Stimulated activated CD4-positive, alpha-beta T cell treated with anti-CD3 and anti-CD28 coated beads, Interleukin-12 subunit alpha, Interleukin-12 subunit beta, amount 100 ng/mL, for 48 hours (primary cell): ENCODE measurements around the gene LRRC26.

Experiments used
- DNase-seq, 3 donors: peaks; one replicate each; pipeline ENCODE4 v3.0.0-alpha.2; 2020; ENCODE audit warnings: low read depth in 2 of 3, low spot score in 1 of 3

Gene LRRC26

GRCh38 chr9:137156567-137157375 lies 13.1 kb downstream of the LRRC26 start:
- DNase-seq: peak; percentile 51 to 55 (median 53)

GRCh38 chr9:137152844-137153405 lies 16.9 kb downstream of the LRRC26 start:
- no peak for DNase-seq

DNA sequence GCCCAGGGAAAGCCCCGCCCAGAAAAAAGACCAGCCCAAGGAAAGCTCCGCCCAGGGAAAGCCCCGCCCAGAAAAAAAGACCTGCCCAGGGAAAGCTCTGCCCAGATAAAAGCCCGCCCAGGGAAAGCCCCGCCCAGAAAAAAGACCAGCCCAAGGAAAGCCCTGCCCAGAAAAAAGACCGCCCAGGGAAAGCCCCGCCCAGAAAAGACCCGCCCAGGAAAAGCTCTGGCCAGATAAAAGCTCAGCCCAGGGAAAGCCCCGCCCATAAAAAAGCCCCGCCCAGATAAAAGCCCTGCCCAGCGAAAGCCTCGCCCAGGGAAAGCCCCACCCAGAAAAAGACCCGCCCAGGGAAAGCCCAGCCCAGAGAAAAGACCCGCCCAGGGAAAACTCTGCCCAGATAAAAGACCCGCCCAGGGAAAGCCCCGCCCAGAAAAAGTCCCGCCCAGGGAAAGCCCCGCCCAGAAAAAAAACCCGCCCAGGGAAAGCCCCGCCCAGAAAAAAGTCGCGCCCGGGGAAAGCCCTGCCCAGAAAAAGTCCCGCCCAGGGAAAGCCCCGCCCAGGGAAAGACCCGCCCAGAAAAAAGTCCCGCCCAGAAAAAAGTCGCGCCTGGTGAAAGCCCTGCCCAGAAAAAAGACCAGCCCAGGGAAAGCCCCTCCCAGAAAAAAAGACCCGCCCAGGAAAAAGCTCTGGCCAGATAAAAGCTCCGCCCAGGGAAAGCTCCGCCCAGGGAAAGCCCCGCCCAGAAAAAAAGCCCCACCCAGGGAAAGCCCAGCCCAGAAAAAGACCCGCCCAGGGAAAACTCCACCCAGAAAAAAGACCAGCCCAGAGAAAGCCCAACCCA lies 19.0 kb downstream of the LRRC26 start:
- peak; percentile 51 to 79 (median 76) for DNase-seq

DNA sequence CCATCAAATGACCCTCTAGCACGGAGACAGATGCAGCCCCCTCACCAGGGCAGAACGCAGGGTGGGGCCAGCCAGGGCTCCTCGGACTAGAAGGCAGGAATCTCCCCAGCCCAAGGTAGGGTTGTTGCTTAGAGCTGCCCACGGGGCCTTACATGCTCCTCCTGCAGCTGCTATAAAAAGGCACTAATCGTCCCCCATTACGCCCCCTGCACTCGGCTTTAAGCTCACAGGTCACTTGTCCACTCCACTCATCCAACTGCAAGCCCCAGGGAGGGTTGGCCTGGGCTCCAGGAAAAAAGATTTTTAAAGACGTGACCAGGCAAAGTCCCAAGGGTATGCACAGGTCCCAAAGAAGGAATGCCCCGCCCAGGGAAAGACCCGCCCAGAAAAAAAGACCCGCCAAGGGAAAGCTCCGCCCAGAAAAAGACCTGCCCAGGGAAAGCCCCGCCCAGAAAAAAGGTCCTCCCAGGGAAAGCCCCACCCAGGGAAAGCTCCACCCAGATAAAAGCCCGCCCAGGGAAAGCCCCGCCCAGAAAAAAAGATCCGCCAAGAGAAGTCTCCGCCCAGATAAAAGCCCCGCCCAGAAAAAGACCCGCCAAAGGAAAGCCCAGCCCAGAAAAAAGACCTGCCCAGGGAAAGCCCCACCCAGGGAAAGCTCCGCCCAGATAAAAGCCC lies 19.8 kb downstream of the LRRC26 start:
- peak in 1 of 3 donors; percentile 48 for DNase-seq

DNA sequence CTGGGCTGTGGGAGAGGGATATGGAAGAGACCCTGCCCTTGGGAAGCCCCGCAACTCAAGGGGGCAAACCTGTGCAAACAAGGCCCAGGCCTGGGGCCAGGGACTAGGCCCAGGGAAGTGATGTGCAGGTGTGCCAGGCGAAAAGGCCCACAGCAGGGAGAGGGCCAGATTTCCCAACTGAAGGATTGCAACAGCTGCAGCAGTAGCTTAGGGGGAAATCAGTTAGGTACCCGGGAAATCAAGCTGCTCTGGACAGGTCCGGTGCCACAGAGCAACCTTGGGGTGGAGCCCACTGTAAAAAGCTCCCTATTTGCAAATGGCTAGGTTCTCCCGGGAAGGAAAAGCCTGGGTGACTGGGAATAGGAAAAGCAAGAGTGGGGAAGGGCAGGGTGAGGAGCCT lies 20.5 kb downstream of the LRRC26 start:
- DNase-seq: no peak

DNA sequence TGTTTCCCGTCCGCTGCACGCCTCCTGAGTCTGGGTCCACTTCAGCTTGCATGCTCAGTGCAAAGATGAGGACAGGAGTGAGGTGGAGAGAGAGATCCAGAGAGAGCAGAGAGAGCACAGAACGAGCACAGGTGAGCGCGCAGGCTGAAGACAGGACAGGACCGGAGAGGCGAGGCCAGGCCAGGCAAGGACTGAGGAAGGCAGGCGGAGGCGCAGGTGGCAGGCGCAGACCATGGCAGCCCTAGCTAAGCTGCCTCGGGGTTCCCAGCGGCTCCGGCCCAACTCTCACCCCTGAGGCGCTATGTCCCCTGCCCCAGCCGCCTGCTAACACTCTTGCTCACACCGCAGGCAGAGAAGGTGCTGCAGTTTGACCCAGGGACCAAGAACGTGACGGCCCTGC lies 21.2 kb downstream of the LRRC26 start:
- DNase-seq: no peak

GRCh38 chr9:137148242-137148641 lies 21.6 kb downstream of the LRRC26 start:
- DNase-seq: no peak

GRCh38 chr9:137147793-137148160 lies 22.1 kb downstream of the LRRC26 start:
- no peak for DNase-seq

DNA sequence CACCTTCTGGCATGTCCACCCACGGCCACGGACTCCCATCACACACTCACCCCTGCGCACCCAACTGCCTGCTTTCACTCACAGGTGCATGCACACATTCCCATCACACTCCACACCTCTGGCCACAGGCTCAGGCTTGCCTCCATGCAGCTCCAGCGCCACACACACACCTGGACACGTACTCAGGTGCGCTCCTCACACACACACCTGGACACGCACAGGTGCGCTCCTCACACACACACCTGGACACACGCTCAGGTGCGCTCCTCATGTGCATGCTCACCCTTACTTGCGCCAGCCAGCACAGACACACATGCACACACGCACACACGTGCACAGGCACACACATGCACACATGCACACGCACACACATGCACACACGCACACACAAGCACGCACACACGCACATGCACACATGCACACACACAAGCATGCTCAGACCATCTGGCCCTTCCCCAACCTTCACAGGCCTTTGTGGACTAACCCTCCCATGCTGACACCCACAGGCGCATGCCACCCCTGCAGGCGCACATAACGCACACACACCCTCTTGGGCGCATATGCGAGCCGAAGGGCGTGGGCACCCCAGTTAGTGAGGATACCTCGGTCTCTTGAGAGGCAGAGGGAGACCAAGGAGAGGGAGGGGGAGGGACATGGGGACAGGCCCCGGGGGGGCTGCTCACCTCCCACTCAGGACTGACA lies 22.6 kb downstream of the LRRC26 start:
- no peak for DNase-seq

DNA sequence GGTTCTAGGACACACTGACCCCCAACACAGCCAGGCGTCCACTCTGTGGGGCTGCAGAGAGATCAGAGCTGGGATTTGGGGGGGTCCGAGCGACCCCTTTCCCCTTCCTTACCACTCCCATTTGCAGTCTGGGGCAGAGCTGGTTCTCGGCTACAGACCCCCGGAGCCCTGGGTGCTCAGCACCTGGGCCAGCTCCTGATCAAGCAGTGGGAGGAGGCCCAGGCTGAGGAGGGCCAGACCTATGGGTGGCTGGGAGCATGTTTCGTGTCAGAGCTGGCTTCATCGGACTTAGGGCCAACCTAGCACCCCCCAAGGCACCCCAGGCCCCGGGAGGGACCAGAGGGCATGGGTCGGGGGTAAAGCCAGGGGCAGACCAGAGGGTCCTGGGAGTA lies 23.3 kb downstream of the LRRC26 start:
- no peak for DNase-seq

- no peak for DNase-seq
Measured at GRCh38 chr9:137145731-137146526, 23.9 kb downstream of the LRRC26 start.

GRCh38 chr9:137143459-137143858 lies 26.4 kb downstream of the LRRC26 start:
- no peak for DNase-seq

DNA sequence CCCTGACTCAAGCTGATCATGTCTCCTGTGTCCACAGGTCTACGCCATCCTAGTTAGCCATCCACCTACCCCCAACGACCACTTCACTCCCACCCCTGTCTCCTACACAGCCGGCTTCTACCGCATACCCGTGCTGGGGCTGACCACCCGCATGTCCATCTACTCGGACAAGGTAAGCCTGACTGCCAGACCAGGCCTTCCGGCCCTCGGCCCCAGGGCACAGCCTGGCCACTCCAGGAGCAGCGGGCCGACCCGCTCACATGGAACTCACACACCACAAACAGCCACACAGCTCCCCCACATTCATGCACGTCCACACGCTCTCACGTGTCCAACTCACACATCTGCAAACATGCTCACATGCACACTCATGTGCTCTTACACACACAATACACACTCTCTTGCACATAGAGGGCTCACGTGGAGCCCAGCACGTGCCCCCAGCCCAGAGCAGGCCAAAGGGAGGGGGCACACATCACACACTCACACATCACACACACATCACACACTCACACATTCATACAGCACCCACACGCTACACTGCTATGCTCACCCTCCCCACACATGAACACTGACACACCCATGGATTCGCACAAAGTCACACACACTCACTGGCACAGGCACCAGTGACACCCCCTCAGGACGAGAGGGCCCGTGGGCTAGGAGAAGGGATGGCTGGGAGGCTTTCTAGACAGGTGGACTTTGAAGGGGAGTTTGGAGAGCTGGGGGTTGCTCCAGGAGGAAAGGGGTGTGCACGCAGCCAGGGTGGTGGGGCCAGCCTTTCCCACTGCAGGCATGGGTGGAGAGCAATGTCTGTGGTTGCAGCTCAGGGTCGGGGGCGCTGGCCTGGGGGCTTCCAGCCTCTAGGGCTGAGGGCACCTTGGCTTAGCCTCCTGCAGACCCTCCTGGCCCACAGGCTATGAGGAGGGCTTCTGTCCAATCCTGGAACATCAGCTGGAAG lies 27.6 kb downstream of the LRRC26 start:
- DNase-seq: no peak

GRCh38 chr9:137141050-137141810 lies 28.6 kb downstream of the LRRC26 start:
- DNase-seq: no peak

DNA sequence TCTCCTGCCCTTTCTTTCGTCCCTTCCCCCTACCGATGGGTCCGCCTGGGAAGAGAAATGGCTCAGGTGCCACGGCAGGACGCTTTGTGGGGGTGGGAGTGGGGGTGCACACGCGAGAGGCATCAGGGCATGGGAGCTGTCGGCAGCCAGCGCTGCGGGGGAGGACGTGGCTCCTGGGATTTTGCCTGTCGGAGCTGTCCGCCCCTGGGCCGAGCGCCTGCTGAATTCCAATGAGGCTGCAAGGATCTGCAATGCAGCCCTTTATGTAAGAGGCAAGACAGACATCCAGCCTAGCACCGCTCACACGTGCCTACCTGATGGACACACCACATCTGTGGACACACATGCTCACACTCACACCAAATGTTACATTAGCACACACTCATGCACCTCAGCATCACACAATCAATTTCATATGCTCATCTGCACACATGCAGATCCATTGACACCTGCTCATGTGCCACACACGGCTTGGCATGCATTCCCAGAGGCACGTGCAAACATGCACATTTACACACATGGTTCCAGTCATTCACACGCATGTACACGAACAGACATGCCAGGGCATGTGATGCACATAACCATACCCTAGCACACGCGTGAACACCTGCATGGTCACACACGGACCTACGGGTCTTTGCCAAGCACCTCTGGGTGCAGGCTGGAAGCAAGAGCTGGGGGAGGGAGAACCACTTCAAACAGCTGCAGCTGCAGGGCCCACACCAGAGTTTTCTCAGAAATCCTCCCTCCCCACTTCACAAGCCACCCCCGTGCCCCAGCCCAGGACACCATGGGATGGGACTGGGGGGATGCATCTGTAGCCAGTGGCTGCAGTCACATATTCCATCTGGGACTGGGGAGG lies 29.5 kb downstream of the LRRC26 start:
- DNase-seq: no peak

- DNase-seq: no peak
Measured at GRCh38 chr9:137139468-137140150, 30.2 kb downstream of the LRRC26 start.
